ENCODE measurements around the gene OAF. TPM values are rescaled to one million over a fixed set of nuclear protein-coding genes. Genes with fewer than 3 reads are reported as not detected.
A peak's percentile ranks its signal among the peaks of the same experiment; 100 is the strongest.

Gene OAF
- total RNA-seq, result 13.3 TPM

DNA sequence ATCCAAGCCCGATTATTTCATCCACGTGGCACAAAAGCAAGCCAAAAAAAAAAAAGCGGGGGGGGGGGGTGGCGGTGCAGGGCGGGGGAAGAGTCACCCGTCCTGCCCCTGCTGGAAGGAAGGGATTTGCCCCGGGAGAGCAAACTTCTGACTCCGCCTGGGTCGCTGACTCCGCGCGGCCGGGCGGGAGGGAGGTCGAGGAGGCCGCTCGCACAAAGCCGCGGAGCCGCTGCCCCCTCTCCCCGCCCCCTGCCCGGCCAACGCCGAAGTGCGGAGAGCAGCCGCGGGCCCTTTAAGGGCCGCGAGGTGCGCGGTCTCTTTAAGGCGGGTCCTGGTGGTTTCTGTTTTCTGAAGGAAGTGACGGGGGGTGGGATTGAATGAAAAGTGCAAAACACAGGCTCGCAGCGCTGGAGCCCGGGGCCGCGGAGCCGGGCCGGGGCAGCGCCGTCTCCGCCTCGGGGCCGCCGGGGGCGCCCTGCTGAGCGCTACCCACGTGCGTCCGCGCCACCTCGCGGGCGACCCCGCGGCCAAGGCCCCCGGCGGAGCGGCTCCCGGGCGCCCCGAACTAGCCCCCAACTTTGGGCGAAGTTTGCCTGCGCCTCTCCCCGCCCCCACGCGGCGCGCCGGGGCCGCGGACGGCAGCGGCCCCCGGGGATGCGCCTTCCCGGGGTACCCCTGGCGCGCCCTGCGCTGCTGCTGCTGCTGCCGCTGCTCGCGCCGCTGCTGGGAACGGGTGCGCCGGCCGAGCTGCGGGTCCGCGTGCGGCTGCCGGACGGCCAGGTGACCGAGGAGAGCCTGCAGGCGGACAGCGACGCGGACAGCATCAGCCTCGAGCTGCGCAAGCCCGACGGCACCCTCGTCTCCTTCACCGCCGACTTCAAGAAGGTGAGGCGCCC lies at the start of gene OAF:
Gene OAF, plus strand, starts transcription at position 407 of the 896 bp plus-strand sequence. Its CDS starts 248 bp downstream, at position 655.
- Histone ChIP-seq H3K4me3 (ENCODE audit: low read length) (peak within 1 kb of the TSS; percentile 51), H3K4me1 (ENCODE audit: insufficient read depth, low read length) (peaks cover 54% of the 10 kb centered on the region), H3K27me3 (ENCODE audit: insufficient read depth, low read length) (peaks cover 2% of the 10 kb centered on the region)

DNA sequence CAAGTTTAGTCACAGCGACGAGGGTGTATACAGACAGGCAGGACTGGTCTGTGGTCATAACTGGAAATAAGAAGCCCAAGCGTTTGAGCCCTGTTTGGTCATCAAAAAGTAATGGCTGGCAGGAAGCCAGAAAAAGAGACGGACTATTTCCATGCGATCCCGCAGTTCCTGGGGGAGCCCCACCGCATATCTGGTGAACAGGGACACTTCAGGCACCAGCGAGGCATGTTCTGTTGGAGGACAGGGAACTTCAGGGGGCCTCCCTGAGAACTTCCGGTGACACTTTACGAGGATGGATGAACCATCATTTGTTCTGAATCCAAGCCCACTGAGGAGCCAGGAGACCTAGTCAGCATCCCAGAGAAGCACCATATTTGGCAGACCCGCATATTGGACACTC lies 43.2 kb upstream of the OAF start:
- peaks cover 73% of the 10 kb centered on the region for H3K27me3 ChIP-seq (ENCODE audit: insufficient read depth, low read length)
- H3K9me3 ChIP-seq (ENCODE audit: low read depth, low read length), result peaks cover 6% of the 10 kb centered on the region
- no peak overlapping the region for H3K4me3 ChIP-seq (ENCODE audit: low read length)
- peaks cover 19% of the 10 kb centered on the region for H3K4me1 ChIP-seq (ENCODE audit: insufficient read depth, low read length)

More for the DNA sequence above, at the start of gene OAF:
- no peaks in the 10 kb centered on the region for H3K9me3 ChIP-seq (ENCODE audit: low read depth, low read length)

- peaks cover 6% of the 10 kb centered on the region for H3K9me3 ChIP-seq (ENCODE audit: low read depth, low read length)
- peaks cover 69% of the 10 kb centered on the region for H3K27me3 ChIP-seq (ENCODE audit: insufficient read depth, low read length)
- peaks cover 21% of the 10 kb centered on the region for H3K4me1 ChIP-seq (ENCODE audit: insufficient read depth, low read length)
- H3K4me3 ChIP-seq (ENCODE audit: low read length), result peak overlapping the region; percentile 16
Observed at GRCh38 chr11:120168108-120168959, 42.5 kb upstream of the OAF start.

GRCh38 chr11:120168960-120169681 lies 41.7 kb upstream of the OAF start:
- H3K4me1 ChIP-seq (ENCODE audit: insufficient read depth, low read length), result peaks cover 21% of the 10 kb centered on the region
- peaks cover 67% of the 10 kb centered on the region for H3K27me3 ChIP-seq (ENCODE audit: insufficient read depth, low read length)
- peaks cover 6% of the 10 kb centered on the region for H3K9me3 ChIP-seq (ENCODE audit: low read depth, low read length)
- H3K4me3 ChIP-seq (ENCODE audit: low read length), result peak overlapping the region; percentile 16

DNA sequence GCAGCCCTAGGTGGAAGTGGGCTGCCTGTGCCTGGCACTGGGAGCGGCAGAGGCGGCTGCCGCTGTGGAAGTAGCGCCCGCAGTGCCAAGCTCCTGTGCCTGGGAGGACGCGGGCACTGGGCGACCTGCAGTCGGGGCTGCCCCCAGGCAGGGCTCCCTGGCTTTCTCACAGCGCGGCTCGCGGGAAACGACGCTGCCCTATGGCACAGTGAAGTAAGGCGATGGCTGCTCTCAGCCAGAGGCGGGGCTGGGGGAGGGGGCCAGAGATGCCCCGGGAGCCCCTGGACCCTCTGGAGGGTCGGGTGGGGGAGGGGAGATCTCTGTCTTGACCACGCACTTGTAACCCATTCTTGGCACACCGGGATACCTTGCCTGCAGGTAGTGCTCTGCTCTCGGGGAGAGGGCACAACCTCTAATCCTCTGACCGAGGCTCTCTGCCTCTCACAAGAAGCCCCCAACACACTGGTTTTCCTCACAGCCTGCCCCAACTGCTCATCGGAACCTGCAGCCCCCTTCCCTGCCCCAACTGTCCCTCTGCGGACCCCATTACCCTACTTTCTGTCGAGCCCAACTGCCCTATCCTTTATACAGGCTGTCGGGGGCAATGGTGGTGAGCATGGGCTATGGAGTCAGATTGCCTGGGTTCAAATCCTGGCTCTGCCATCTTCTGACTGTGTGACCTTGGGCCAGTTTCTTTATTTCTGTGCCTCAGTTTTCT lies 40.7 kb upstream of the OAF start:
- Histone ChIP-seq H3K4me3 (ENCODE audit: low read length) (no peak overlapping the region), H3K27me3 (ENCODE audit: insufficient read depth, low read length) (peaks cover 63% of the 10 kb centered on the region), H3K4me1 (ENCODE audit: insufficient read depth, low read length) (peaks cover 21% of the 10 kb centered on the region), H3K9me3 (ENCODE audit: low read depth, low read length) (peaks cover 6% of the 10 kb centered on the region)

DNA sequence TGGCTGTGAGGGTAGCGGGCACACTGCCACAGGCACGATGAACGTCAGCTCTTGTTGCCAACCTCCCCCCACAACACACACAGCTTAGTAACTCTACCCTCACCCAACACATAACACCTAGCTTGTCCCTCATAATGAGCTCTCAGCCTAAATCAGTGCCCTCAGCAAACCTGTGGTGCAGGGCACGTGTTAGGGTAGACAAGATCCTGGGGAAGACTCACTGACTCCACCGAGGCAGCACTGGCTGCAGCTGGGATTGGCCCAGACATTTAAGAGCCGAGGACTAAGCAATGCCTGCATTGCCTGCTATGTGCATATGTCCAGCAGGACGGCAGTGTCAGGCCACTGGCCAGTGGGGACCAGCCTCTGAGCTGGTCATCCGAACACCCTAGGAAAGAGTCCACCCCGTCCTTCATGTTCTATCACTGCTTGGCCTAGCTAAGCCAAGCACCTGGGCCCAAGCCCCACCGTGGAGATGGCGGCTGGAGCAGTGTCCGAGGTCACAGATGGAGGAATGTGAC lies 40.0 kb upstream of the OAF start:
- H3K27me3 ChIP-seq (ENCODE audit: insufficient read depth, low read length), result peaks cover 57% of the 10 kb centered on the region
- peaks cover 21% of the 10 kb centered on the region for H3K4me1 ChIP-seq (ENCODE audit: insufficient read depth, low read length)

GRCh38 chr11:120172054-120172911 lies 38.5 kb upstream of the OAF start:
- Histone ChIP-seq H3K9me3 (ENCODE audit: low read depth, low read length) (no peaks in the 10 kb centered on the region), H3K4me3 (ENCODE audit: low read length) (no peak overlapping the region), H3K4me1 (ENCODE audit: insufficient read depth, low read length) (peaks cover 21% of the 10 kb centered on the region), H3K27me3 (ENCODE audit: insufficient read depth, low read length) (peaks cover 44% of the 10 kb centered on the region)

More for the DNA sequence above, 40.0 kb upstream of the OAF start:
- no peak overlapping the region for H3K4me3 ChIP-seq (ENCODE audit: low read length)
- no peaks in the 10 kb centered on the region for H3K9me3 ChIP-seq (ENCODE audit: low read depth, low read length)

GRCh38 chr11:120173019-120173705 lies 37.7 kb upstream of the OAF start:
- peaks cover 35% of the 10 kb centered on the region for H3K27me3 ChIP-seq (ENCODE audit: insufficient read depth, low read length)
- H3K9me3 ChIP-seq (ENCODE audit: low read depth, low read length), result no peaks in the 10 kb centered on the region
- H3K4me1 ChIP-seq (ENCODE audit: insufficient read depth, low read length), result peaks cover 21% of the 10 kb centered on the region
- H3K4me3 ChIP-seq (ENCODE audit: low read length), result no peak overlapping the region

- Histone ChIP-seq H3K4me3 (ENCODE audit: low read length) (no peak overlapping the region), H3K9me3 (ENCODE audit: low read depth, low read length) (no peaks in the 10 kb centered on the region), H3K4me1 (ENCODE audit: insufficient read depth, low read length) (peaks cover 15% of the 10 kb centered on the region), H3K27me3 (ENCODE audit: insufficient read depth, low read length) (peaks cover 28% of the 10 kb centered on the region)
Observed at GRCh38 chr11:120173807-120174206, 37.0 kb upstream of the OAF start.

DNA sequence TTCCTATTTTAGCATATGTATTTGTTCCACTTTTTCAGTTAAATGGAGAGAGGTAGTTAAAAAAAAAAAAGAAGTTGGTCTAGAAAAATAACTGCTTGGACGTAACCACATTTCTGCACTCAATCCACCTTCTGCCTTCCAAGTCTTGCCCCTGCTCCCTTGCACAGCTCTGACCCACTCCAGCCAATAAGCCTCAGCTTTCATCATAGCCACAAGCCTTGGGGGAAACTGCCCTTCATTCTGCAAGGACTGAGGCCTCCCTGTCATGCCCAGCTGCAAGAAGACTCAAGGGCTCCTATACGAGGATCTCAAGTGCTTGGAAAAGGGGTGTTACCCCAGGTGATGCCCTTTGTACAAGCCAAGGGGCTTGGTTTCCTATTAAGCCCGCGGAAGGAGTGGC lies 36.0 kb upstream of the OAF start:
- Histone ChIP-seq H3K9me3 (ENCODE audit: low read depth, low read length) (no peaks in the 10 kb centered on the region), H3K4me3 (ENCODE audit: low read length) (no peak overlapping the region), H3K4me1 (ENCODE audit: insufficient read depth, low read length) (peaks cover 7% of the 10 kb centered on the region), H3K27me3 (ENCODE audit: insufficient read depth, low read length) (peaks cover 22% of the 10 kb centered on the region)

- Histone ChIP-seq H3K4me1 (ENCODE audit: insufficient read depth, low read length) (peaks cover 12% of the 10 kb centered on the region), H3K4me3 (ENCODE audit: low read length) (no peak overlapping the region), H3K27me3 (ENCODE audit: insufficient read depth, low read length) (no peaks in the 10 kb centered on the region), H3K9me3 (ENCODE audit: low read depth, low read length) (no peaks in the 10 kb centered on the region)
Observed at GRCh38 chr11:120178561-120179056, 32.2 kb upstream of the OAF start.

DNA sequence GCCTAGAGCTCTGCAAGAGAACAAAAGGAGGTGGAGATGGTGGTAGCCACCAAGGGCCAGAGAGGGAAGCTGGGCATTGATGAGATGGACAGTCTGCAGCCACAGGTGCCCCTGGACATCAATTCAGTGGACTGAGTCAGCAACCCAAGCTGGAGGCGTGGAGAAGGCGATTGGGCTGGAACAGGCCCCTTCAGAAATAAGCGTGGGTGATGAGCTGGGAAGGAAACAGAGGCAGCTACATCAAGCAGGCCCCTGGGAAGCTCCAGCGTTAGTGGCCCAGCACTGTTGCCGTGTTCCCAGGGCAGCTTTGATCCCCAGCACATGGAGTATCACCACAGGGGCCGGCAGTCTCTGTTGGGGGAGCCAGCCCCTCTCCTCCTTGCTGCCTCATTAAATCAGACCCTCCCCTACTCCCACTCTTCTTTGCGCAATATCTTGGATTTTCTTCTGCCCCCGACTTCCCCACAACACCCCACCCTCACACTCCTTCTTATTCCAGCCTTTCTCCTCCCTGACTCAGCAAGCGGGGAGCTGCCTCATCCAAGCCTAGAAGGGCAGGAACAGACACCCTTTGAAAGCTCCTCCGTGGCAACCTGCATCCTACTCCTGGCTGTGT lies 31.7 kb upstream of the OAF start:
- Histone ChIP-seq H3K4me3 (ENCODE audit: low read length) (no peak overlapping the region), H3K9me3 (ENCODE audit: low read depth, low read length) (no peaks in the 10 kb centered on the region), H3K27me3 (ENCODE audit: insufficient read depth, low read length) (no peaks in the 10 kb centered on the region), H3K4me1 (ENCODE audit: insufficient read depth, low read length) (peaks cover 12% of the 10 kb centered on the region)

All from mononuclear cell (primary cell).